ENCODE measurements around the gene SULT2B1.

DNA sequence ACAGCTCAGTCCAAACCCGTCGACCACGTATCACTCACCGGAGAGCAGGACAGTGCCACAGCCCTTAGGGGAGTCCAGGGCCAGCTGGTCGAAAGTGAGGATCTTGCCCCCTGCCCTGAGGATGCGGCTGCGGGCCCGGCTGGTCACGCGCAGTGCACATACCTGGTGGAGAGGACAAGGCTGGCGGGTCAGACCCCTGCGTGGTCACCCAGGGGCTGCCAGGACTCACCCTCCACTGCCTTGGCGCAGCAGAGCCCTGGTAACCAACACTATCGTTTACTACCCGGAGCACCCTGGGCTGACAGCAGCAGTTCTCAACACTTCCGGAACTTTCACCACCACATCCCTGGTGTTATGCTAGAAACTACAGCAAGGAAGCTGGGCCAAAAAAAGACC is 64.1 kb downstream of the SULT2B1 start:
- TF ChIP-seq, protein P1, sequence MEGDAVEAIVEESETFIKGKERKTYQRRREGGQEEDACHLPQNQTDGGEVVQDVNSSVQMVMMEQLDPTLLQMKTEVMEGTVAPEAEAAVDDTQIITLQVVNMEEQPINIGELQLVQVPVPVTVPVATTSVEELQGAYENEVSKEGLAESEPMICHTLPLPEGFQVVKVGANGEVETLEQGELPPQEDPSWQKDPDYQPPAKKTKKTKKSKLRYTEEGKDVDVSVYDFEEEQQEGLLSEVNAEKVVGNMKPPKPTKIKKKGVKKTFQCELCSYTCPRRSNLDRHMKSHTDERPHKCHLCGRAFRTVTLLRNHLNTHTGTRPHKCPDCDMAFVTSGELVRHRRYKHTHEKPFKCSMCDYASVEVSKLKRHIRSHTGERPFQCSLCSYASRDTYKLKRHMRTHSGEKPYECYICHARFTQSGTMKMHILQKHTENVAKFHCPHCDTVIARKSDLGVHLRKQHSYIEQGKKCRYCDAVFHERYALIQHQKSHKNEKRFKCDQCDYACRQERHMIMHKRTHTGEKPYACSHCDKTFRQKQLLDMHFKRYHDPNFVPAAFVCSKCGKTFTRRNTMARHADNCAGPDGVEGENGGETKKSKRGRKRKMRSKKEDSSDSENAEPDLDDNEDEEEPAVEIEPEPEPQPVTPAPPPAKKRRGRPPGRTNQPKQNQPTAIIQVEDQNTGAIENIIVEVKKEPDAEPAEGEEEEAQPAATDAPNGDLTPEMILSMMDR (IDR thresholded peaks at IDR 0.05; ENCODE audit: poor library complexity) = no peak
- TF ChIP-seq EZH2 (IDR thresholded peaks at IDR 0.05; ENCODE audit: borderline replicate concordance) = no peak
